Mucosa of rectum (tissue), 2 donors: ENCODE data around the gene BANP.
"Not testable (repeated sequence)": the region's sequence is repeated elsewhere in the genome, so short reads cannot be mapped to it uniquely, and the experiment has no call there.

Source experiments
- H3K27ac ChIP-seq, 2 donors: one replicate each; pipeline ENCODE4 v1.7.0; 2013; ENCODE audit warnings: inconsistent platforms in 2 of 2, low read depth in 2 of 2, low read length in 2 of 2
- H3K27me3 ChIP-seq, 2 donors: one replicate each; pipeline ENCODE4 v1.7.0; 2013; ENCODE audit warnings: low read length in 2 of 2; ENCODE audit not compliant: control insufficient read depth in 2 of 2, insufficient read depth in 2 of 2
- H3K36me3 ChIP-seq, 2 donors: one replicate each; pipeline ENCODE4 v1.7.0; 2013; ENCODE audit warnings: low read length in 2 of 2; ENCODE audit not compliant: control insufficient read depth in 2 of 2, insufficient read depth in 2 of 2
- H3K4me1 ChIP-seq, 2 donors: one replicate each; pipeline ENCODE4 v1.7.0; 2013; ENCODE audit warnings: low read length in 2 of 2, mild to moderate bottlenecking in 1 of 2; ENCODE audit not compliant: control insufficient read depth in 2 of 2, insufficient read depth in 2 of 2
- H3K4me3 ChIP-seq, 2 donors: one replicate each; pipeline ENCODE4 v1.7.0; 2013; ENCODE audit warnings: low read length in 2 of 2
- H3K9ac ChIP-seq, 2 donors: one replicate each; pipeline ENCODE4 v1.7.0; 2013; ENCODE audit warnings: low read length in 2 of 2, low read depth in 1 of 2, mild to moderate bottlenecking in 1 of 2
- H3K9me3 ChIP-seq, 2 donors: one replicate each; pipeline ENCODE4 v1.7.0; 2013; ENCODE audit warnings: low read length in 2 of 2; ENCODE audit not compliant: control insufficient read depth in 2 of 2
- donor health status: healthy.
- donor health status: Normal muscosa, but diverticular disease.

BANP gene

DNA sequence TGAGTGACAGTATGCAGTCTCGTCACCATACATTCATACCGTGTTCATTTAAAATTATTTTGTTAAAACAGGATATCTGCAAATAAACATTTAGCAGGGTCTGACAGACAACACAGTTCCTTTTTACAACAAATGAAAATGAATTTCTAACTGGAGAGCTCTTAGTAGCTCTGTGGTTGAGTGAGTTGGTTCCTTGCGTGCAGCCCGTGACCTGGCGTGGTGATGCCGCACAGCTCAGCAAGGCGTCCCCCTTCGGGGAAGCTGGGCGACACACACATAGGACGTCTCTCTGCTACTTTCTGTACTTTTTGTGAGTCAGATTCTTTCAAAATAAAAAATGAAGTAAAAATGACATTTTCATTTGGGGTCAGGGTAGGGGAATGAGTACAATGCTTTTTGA is 86.1 kb downstream of the BANP start:
- not testable (repeated sequence) for H3K27me3 ChIP-seq, H3K27ac ChIP-seq, H3K9ac ChIP-seq, H3K4me1 ChIP-seq, H3K4me3 ChIP-seq, H3K9me3 ChIP-seq
- peaks cover 9 to 13% of the 10 kb centered on the region in 2 donors for H3K36me3 ChIP-seq

DNA sequence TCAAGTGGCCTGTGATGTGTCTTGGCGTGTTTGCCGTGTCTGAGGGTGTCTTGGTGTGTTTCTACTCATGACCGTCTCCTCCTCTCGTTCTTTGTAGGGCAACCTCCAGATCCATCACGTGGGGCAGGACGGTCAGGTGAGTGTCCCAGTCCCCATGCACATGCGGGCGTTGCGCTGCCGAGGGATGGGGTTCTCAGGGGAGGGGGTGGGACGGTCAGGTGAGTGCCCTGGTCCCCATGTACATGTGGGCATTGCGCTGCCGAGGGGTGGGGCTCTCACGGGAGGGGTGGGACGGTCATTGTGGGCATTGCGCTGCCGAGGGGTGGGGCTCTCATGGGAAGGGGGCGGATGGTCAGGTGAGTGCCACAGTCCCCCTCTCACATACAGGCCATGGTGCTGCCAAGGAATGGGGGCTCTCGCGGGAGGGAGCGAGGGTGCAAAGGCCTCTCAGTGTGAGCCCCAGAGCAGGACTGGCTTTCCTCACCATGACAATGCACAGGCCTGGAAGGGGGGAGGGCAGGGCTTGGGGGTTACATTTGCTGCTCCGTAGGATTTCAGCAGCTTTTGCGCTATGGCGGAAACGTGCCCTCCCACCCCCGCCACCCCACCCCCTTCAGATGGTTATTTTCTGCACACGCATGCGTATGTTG is 86.8 kb downstream of the BANP start:
- not testable (repeated sequence) for H3K27ac ChIP-seq, H3K27me3 ChIP-seq, H3K9me3 ChIP-seq, H3K4me1 ChIP-seq, H3K4me3 ChIP-seq, H3K9ac ChIP-seq
- peaks cover 9 to 11% of the 10 kb centered on the region in 2 donors for H3K36me3 ChIP-seq

DNA sequence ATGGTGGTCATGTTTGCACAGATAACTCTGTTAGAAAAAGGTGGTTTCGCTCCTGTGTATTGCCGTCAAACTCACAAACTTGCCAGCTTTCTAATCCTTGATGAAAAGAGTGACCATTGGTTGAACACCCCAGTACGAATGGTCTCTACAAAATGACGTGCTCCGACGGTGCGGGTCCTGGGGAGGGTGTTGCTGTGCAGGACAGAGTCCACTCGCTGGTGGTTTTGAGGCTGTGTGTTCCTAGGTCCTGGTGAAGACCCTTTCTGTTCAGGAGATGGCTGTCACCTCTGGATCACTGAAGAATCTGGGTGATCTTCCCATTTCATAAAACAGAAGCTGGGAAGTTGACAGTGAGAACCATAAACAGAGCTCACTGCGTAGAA is 87.3 kb downstream of the BANP start:
- H3K36me3 ChIP-seq, result peaks cover 9 to 11% of the 10 kb centered on the region in 2 donors

DNA sequence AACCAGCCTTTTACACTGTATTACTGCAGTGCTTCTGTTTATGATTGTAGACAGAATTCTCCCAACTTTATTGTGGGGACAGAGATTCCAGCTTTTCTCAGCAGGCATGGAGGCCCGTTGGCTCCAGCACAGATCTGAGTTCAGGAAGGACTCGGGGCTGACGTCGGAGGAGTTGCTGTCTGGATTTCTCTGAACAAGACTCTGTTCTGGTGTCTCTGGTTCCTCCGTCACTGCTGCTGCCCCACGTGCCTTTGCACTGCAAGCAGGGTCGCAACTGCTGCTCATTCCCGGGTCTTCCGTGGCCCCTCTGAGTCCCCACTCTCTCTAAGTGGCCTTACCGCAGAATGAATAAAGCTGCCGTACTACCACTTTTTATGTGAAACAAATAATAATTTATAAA is 88.4 kb downstream of the BANP start:
- Histone ChIP-seq H3K36me3 (peaks cover 9 to 11% of the 10 kb centered on the region in 2 donors), H3K9me3 (no peaks in the 10 kb centered on the region), H3K4me3 (no peak overlapping the region), H3K27ac (no peak overlapping the region), H3K27me3 (no peaks in the 10 kb centered on the region), H3K4me1 (no peaks in the 10 kb centered on the region), H3K9ac (no peak overlapping the region)

More for the DNA sequence above, 87.3 kb downstream of the BANP start:
- not testable (repeated sequence) for H3K9me3 ChIP-seq, H3K4me1 ChIP-seq, H3K27me3 ChIP-seq, H3K9ac ChIP-seq, H3K27ac ChIP-seq, H3K4me3 ChIP-seq

DNA sequence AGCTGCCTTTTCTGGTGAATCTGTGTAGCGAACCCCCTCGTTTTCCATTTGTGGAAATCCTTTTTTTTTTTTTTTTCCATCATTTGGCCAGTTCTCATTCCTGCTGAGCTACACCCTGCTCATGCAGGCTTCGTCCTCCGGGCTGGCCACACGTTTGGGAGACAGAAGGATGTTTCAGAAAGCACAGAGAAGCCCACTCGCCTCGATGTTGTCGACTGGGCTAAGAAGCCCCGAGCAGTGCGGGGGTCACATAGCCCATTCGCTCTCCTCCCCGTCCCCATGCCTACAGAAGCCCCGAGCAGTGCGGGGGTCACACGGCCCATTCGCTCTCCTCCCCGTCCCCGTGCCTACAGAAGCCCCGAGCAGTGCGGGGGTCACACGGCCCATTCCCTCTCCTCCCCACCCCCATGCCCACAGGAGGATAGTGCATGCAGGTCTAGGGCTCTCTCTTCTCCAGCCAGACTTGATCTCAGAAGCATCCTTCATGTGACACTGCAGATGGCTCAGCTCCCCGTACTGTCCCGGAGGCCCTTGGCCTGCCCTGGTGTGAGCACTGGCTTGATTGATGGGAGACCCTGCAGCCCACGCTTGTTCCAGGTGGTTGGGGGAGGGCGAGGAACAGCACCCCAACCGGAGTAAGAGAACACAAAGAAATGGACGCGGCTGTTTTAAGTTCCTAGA is 89.1 kb downstream of the BANP start:
- H3K4me1 ChIP-seq, H3K9ac ChIP-seq, H3K9me3 ChIP-seq, H3K27ac ChIP-seq, H3K4me3 ChIP-seq, H3K36me3 ChIP-seq, H3K27me3 ChIP-seq: not testable (repeated sequence)

DNA sequence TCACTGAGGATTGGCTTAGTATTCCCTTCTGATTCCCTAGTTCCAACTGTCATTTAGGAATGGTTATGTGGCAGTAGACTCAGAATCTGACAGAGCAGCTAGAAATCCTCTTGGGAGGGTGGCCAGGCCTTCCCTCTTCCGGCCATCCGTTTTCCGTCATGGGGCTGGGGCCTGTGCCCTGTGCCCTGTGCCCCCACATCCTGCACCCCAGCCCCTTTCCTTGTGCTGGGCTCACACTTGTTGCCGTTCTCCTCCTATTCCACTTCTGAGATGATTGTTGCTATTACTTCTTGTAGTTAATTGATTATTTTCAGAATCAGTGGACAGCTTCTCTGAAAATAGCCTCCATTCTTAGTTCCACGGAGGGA is 89.6 kb downstream of the BANP start:
- not testable (repeated sequence) for H3K9ac ChIP-seq, H3K27ac ChIP-seq, H3K27me3 ChIP-seq

DNA sequence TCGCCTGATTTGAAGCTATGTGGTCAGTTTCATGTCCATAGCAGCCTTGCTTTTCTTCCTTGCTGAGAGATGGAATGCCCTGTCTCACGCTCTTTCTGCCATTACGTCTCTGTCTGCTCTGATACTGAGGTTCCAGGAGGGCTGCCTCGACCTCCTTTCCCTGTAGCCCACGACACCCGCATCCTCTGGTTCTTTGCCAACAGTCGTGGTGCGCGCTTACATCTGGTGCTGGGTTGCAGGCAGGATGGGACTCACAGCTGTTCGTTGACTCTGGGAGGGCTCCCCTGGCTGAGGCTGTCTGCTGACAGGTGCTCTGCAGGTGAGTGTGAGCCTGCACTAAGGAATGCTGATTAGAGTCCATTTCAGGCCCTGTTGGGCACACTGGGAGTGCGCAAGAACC is 90.3 kb downstream of the BANP start:
- not testable (repeated sequence) for H3K27me3 ChIP-seq, H3K9ac ChIP-seq, H3K36me3 ChIP-seq, H3K27ac ChIP-seq, H3K4me3 ChIP-seq, H3K4me1 ChIP-seq, H3K9me3 ChIP-seq

More for the DNA sequence above, 89.6 kb downstream of the BANP start:
- H3K4me1 ChIP-seq, H3K9me3 ChIP-seq, H3K36me3 ChIP-seq, H3K4me3 ChIP-seq: not testable (repeated sequence)

DNA sequence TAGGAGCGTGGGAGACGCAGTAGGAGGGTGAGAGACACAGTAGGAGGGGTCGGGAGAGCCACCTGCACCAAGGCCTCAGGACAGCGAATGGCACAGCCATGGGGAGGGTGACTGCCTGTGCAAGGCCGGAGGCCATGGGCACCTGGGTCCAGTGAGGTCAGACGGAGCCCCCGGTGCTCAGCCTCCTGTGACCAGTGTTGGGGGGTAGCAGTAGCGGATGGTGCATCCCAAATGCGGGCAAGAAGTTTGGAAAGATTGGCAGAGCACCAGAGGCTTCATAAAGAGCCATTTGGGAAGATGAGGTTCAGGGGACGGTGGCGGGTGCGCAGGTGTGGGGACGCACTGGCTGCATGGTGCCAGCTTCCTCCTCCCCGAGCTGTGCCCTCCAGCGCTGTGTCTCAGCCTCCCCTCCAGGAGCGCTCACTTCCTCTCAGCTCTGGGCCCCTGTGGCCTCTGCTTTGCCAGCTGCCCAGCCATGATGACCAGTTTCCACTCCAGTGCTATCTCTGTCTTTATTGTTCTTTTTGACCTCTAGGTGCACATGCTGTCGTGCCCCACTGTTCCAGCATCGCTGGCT is 90.8 kb downstream of the BANP start:
- not testable (repeated sequence) for H3K9me3 ChIP-seq, H3K36me3 ChIP-seq, H3K4me1 ChIP-seq, H3K4me3 ChIP-seq, H3K27me3 ChIP-seq, H3K27ac ChIP-seq, H3K9ac ChIP-seq

DNA sequence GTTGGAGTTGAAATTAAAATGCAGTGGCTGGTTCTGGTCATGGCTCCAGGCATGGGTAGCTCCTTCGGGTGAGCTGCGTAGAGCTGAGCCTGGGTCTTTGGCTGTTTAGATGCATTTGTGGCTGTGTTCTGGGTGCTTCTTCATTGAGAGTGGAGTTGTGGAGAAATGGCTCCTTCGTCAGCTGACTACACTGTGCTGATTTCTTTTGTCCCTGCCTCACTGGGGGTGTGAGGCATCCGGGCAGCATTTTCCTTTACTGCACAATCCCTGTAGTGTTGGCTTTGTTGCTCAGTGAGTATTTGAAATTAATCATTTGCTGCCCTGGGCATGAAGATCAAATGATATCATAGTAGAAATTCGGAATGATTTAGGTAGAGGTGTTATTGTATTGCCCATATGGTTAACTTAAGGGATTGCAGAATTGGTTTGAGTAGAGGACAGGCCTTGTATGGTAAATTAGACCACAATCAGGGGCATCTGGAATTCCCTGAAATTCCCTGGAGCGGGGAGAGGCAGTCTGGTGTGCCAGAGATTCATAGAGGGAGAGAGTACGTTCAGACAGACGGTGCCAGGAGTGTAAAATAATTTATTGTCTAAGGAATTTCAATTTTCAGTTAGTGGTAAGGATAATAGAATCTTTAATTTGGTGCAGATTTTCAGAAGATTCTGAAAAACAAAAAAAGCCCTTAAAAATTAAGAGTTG is 92.1 kb downstream of the BANP start:
- H3K36me3 ChIP-seq, H3K27me3 ChIP-seq, H3K27ac ChIP-seq, H3K4me3 ChIP-seq, H3K9me3 ChIP-seq, H3K4me1 ChIP-seq, H3K9ac ChIP-seq: not testable (repeated sequence)

DNA sequence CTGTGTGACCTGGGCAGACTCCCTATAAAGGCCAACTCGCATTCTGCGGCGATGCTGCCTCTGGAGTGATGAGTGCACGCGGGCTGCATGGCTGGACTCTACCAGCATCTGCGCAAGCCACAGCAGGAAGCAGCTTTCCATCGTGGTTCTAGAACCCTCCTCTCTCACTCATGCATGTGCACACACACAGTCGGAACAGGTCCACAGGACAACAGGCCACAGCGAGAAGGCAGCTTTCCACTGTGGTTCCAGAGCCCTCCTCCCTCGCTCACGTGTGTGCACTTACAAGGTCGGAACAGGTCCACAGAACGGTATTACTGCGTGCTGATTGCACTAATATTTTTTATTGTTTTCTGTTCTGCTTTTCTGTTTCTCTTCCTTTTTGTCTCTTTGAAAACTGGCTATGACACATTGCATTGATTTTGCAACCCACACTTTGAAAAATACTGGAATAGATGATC is 92.9 kb downstream of the BANP start:
- H3K9me3 ChIP-seq, H3K4me1 ChIP-seq, H3K4me3 ChIP-seq, H3K27ac ChIP-seq, H3K27me3 ChIP-seq, H3K9ac ChIP-seq: not testable (repeated sequence)
- peaks cover 7 to 10% of the 10 kb centered on the region in 2 donors for H3K36me3 ChIP-seq
